K562 (cell line): ENCODE measurements around the gene KCNK10.

ENCODE experiments used
- BACH1 ChIP-seq: fragments of 200-800 bp; sonication (Bioruptor generic); IDR thresholded peaks from 2 replicates; pipeline ENCODE4 v1.6.1; 2016; ENCODE audit warnings: missing genetic modification characterization, missing compliant biosample characterization
- CREB1 ChIP-seq, 2 experiments: sonication (generic) in 1 of 2; formaldehyde crosslinking in 1 of 2; IDR thresholded peaks; 2 replicates each; pipeline versions ENCODE4 v1.6.1 to v1.8.0; 2012 to 2022; ENCODE audit warnings: inconsistent platforms in 1 of 2, mild to moderate bottlenecking in 1 of 2, missing genetic modification reagents in 1 of 2, moderate library complexity in 1 of 2
- L3MBTL2 ChIP-seq: fragments of 450-650 bp; IDR thresholded peaks from 2 replicates; pipeline ENCODE4 v1.6.1; 2016; ENCODE audit warnings: mild to moderate bottlenecking, moderate library complexity
- MTA3 ChIP-seq: fragments of 450-650 bp; formaldehyde crosslinking; IDR thresholded peaks from 2 replicates; pipeline ENCODE4 v1.6.1; 2017; ENCODE audit warnings: mild to moderate bottlenecking, borderline replicate concordance
- NFRKB ChIP-seq: fragments of 450-650 bp; IDR thresholded peaks from 2 replicates; pipeline ENCODE4 v1.6.1; 2016; ENCODE audit warnings: low read depth
- POLR2A ChIP-seq: fragments of 450-650 bp; conservative IDR thresholded peaks from 2 replicates; pipeline ENCODE4 v1.6.1; 2016
- ZNF146 ChIP-seq: IDR thresholded peaks from one replicate; pipeline ENCODE4 v1.6.1; 2018; ENCODE audit warnings: missing compliant biosample characterization; ENCODE audit not compliant: unreplicated experiment
- TF ChIP-seq, protein P1 (sequence below): sonication (generic); formaldehyde crosslinking; IDR thresholded peaks from 2 replicates; pipeline ENCODE4 v1.8.1; 2022; ENCODE audit warnings: missing genetic modification reagents
- TF ChIP-seq, protein P2 (sequence below): fragments of 250-450 bp; sonication (Bioruptor Pico); IDR thresholded peaks from 2 replicates; pipeline ENCODE4 v1.9.0; 2021; ENCODE audit warnings: mild to moderate bottlenecking
- TF ChIP-seq, protein P3 (sequence below): sonication (generic); formaldehyde crosslinking; IDR thresholded peaks from 2 replicates; pipeline ENCODE4 v1.8.1; 2023; ENCODE audit warnings: mild to moderate bottlenecking, missing genetic modification reagents, moderate library complexity
- TF ChIP-seq, protein P4 (sequence below), 3 experiments: IDR thresholded peaks in 2 of 3; conservative IDR thresholded peaks in 1 of 3; 2 replicates each; pipeline ENCODE4 v1.5.1; 2011 to 2012; ENCODE audit warnings: low read length in 3 of 3, mild to moderate bottlenecking in 3 of 3, control low read depth in 2 of 3, improper control_type of control experiment in 1 of 3, inconsistent platforms in 1 of 3, low read depth in 1 of 3, mixed read lengths in 1 of 3, moderate library complexity in 1 of 3; ENCODE audit not compliant: insufficient read depth in 2 of 3
- TF ChIP-seq, protein P5 (sequence below), 2 experiments: fragments of 450-650 bp; IDR thresholded peaks; 2 replicates each; pipeline ENCODE4 v1.6.1; 2016; ENCODE audit warnings: mild to moderate bottlenecking in 2 of 2, borderline replicate concordance in 1 of 2, low read depth in 1 of 2, moderate library complexity in 1 of 2

DNA sequence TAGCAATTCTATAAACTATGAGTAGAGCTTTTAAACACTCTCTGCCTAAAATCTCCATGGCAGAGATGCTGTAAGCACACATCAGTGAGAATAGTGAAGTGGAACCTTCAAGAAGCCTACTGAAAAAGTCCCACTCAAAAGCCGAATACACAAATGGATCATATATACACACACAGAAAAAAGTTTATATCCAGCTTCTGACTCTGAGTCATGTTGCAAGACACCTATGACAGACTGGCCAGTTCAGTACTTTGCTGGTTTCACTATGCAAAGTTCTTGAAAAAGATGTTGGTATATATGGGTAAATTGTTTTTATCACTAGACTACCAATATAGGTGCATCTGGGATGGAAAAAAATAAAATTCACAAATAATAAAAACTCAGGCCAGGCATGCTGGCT is 126.1 kb downstream of the KCNK10 start:
- TF ChIP-seq, protein P1, sequence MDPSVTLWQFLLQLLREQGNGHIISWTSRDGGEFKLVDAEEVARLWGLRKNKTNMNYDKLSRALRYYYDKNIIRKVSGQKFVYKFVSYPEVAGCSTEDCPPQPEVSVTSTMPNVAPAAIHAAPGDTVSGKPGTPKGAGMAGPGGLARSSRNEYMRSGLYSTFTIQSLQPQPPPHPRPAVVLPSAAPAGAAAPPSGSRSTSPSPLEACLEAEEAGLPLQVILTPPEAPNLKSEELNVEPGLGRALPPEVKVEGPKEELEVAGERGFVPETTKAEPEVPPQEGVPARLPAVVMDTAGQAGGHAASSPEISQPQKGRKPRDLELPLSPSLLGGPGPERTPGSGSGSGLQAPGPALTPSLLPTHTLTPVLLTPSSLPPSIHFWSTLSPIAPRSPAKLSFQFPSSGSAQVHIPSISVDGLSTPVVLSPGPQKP (CRISPR knock-in tag), result no peak
- TF ChIP-seq, protein P2, sequence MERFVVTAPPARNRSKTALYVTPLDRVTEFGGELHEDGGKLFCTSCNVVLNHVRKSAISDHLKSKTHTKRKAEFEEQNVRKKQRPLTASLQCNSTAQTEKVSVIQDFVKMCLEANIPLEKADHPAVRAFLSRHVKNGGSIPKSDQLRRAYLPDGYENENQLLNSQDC (CRISPR knock-in tag), result no peak
- TF ChIP-seq, protein P3, sequence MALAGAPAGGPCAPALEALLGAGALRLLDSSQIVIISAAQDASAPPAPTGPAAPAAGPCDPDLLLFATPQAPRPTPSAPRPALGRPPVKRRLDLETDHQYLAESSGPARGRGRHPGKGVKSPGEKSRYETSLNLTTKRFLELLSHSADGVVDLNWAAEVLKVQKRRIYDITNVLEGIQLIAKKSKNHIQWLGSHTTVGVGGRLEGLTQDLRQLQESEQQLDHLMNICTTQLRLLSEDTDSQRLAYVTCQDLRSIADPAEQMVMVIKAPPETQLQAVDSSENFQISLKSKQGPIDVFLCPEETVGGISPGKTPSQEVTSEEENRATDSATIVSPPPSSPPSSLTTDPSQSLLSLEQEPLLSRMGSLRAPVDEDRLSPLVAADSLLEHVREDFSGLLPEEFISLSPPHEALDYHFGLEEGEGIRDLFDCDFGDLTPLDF (CRISPR knock-in tag), result no peak
- TF ChIP-seq CREB1 (IDR thresholded peaks at IDR 0.05) (no peak), CREB1 (CRISPR knock-in tag; IDR thresholded peaks at IDR 0.05) (no peak), L3MBTL2 (no peak), MTA3 (no peak), POLR2A (no peak), BACH1 (tag) (no peak), ZNF146 (CRISPR knock-in tag) (no peak), NFRKB (no peak)
- TF ChIP-seq, protein P4, sequence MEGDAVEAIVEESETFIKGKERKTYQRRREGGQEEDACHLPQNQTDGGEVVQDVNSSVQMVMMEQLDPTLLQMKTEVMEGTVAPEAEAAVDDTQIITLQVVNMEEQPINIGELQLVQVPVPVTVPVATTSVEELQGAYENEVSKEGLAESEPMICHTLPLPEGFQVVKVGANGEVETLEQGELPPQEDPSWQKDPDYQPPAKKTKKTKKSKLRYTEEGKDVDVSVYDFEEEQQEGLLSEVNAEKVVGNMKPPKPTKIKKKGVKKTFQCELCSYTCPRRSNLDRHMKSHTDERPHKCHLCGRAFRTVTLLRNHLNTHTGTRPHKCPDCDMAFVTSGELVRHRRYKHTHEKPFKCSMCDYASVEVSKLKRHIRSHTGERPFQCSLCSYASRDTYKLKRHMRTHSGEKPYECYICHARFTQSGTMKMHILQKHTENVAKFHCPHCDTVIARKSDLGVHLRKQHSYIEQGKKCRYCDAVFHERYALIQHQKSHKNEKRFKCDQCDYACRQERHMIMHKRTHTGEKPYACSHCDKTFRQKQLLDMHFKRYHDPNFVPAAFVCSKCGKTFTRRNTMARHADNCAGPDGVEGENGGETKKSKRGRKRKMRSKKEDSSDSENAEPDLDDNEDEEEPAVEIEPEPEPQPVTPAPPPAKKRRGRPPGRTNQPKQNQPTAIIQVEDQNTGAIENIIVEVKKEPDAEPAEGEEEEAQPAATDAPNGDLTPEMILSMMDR (IDR thresholded peaks at IDR 0.05 in 2 of 3, conservative IDR thresholded peaks at IDR 0.05 in 1 of 3; ENCODE audit: insufficient read depth in 2 of 3, low read depth in 1 of 3, low read length in 3 of 3), result no peak
- TF ChIP-seq, protein P5, sequence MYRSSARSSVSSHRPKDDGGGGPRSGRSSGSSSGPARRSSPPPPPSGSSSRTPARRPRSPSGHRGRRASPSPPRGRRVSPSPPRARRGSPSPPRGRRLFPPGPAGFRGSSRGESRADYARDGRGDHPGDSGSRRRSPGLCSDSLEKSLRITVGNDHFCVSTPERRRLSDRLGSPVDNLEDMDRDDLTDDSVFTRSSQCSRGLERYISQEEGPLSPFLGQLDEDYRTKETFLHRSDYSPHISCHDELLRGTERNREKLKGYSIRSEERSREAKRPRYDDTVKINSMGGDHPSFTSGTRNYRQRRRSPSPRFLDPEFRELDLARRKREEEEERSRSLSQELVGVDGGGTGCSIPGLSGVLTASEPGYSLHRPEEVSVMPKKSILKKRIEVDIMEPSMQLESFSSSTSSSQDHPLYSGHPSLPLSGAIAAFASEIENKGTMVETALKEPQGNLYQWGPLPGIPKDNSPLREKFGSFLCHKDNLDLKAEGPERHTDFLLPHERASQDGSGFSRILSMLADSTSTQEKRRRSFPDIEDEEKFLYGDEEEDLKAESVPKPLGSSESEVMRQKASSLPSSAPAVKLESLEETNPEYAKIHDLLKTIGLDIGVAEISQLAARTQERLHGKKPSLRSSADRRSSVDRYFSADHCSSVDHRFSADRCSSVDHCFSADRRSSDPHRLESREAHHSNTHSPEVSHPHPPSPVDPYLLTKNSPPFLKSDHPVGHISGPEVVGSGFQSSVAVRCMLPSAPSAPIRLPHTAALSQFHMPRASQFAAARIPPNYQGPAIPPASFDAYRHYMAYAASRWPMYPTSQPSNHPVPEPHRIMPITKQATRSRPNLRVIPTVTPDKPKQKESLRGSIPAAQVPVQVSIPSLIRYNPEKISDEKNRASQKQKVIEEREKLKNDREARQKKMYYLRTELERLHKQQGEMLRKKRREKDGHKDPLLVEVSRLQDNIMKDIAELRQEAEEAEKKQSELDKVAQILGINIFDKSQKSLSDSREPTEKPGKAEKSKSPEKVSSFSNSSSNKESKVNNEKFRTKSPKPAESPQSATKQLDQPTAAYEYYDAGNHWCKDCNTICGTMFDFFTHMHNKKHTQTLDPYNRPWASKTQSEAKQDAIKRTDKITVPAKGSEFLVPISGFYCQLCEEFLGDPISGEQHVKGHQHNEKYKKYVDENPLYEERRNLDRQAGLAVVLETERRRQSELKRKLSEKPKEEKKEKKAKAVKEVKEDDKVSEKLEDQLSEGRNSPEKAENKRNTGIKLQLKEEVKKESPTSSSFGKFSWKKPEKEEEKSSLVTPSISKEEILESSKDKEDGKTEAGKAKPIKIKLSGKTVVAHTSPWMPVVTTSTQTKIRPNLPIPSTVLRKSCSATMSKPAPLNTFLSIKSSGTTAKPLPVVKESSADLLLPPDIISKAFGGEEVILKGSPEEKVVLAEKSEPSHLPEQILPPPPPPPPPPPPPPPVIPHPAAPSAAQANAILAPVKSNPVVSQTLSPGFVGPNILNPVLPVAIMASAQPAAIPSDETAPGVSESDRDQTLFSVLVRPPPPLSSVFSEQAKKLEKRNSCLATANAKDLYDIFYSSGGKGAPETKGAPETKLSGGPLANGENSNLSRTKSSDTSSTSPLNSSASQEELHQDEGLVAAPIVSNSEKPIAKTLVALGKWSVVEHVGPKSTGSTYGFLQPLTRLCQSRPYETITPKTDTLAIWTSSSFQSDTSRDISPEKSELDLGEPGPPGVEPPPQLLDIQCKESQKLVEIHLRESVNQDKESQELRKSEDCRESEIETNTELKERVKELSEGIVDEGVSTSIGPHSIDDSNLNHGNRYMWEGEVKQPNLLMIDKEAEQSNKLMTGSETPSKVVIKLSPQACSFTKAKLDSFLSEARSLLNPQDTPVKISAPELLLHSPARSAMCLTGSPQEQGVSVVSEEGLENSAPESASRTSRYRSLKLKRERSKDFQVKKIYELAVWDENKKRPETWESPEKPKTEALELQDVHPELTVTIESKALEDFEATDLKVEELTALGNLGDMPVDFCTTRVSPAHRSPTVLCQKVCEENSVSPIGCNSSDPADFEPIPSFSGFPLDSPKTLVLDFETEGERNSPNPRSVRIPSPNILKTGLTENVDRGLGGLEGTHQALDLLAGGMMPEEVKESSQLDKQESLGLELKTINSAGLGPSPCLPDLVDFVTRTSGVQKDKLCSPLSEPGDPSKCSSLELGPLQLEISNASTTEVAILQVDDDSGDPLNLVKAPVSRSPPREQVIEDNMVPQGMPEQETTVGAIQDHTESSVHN (IDR thresholded peaks at IDR 0.05; ENCODE audit: borderline replicate concordance in 1 of 2, low read depth in 1 of 2), result no peak
